HG03196 (cell line): ENCODE data around the gene GNG11.

Source experiments
- ATAC-seq: cut with Tn5 transposase; IDR thresholded peaks from one replicate; pipeline ENCODE4 v1.9.1; 2021; ENCODE audit not compliant: unreplicated experiment

GNG11 gene

GRCh38 chr7:93945756-93946535 lies 24.4 kb downstream of the GNG11 start:
- no peak for ATAC-seq

DNA sequence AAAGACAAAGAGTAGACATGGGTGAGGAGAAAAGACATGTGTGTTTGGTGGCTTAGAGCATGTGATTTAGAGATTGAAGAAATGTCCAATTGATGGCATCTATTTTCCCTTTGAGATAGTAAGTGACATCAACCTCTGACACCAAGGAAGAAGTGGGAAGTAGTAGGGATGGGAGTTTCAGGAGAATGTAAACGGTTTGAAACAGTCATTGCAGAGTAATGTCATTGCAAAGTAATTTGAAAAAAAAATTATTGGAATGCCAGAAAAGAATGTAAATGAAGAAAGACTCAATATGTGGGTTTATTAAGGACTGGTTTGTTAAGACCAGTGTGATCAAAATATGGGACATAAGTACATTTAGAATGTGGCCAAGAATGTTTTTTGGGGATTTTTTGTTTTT lies 26.6 kb downstream of the GNG11 start:
- no peak for ATAC-seq

GRCh38 chr7:93948873-93949272 lies 27.3 kb downstream of the GNG11 start:
- no peak for ATAC-seq

- no peak for ATAC-seq
Observed at GRCh38 chr7:93949423-93949822, 27.9 kb downstream of the GNG11 start.

- no peak for ATAC-seq
Observed at GRCh38 chr7:93955304-93955703, 33.8 kb downstream of the GNG11 start.

GRCh38 chr7:93957767-93958166 lies 36.2 kb downstream of the GNG11 start:
- no peak for ATAC-seq

DNA sequence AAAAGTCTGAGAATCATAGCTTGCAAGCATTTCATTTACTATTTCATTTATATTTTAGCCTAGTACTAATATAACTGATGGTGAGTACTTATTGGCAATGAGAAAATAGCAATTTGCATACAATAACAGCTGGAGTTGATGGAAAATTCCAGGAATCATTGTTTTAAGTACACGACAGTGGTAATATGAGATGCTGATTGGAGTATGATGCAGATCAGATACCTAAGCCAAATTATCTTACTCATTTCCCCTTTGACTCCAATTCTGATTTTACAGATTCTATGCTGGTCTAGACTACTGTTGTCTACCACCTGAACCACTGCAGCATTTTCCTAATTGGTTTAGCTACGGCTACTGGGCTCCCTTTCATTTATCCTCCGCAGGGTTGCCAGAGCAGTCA lies 36.7 kb downstream of the GNG11 start:
- ATAC-seq, result no peak

DNA sequence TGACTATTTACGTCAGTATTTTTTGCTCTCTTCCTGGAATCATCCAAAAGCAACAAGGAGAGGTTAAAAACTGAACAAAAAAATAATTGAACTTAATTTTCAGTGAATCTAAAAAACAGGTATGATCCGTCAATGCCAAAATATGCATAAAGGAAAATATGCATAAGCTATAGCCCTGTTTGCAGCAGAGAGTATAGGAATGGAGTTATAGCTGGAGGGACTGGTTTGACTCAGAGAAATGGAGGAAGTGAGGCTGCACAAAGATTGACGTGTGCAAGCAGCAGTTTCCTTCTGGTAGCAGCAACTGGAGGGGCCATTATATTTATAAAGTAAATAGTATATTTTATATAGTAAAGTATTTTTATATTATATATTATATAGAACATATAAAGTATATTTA lies 37.1 kb downstream of the GNG11 start:
- ATAC-seq, result no peak

DNA sequence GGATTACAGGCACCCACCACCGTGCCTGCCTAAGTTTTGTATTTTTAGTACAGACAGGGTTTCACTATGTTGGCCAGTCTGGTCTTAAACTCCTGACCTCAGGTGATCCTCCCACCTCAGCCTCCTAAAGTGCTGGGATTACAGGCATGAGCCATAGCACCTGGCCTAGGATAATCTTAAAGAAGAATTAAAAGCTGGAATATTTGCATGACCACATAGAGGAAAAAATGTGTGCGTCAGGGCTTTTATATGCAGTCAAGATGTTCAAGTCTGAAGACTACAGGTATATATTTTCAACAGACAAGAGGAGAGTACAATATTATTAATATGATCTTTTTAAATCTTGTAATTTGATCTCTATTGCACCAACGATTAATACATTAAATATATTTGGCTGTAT lies 39.5 kb downstream of the GNG11 start:
- no peak for ATAC-seq

DNA sequence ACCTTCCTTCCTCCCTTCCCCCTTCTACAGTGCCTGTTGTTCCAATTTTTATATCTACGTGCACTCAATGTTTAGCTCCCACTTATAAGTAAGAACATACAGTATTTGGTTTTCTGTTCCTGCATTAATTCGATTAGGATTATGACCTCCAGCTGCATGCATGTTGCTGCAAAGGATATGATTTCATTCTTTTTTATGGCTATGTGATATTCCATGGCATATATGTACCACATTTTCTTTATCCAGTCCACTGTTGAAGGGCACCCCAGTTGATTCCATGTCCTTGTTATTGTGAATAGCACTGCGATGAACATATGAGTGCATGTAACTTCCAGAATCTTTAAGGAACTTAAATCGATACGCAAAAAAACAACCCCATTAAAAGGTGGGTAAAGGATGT lies 42.7 kb downstream of the GNG11 start:
- no peak for ATAC-seq

- ATAC-seq, result no peak
Observed at GRCh38 chr7:93964813-93965212, 43.3 kb downstream of the GNG11 start.

DNA sequence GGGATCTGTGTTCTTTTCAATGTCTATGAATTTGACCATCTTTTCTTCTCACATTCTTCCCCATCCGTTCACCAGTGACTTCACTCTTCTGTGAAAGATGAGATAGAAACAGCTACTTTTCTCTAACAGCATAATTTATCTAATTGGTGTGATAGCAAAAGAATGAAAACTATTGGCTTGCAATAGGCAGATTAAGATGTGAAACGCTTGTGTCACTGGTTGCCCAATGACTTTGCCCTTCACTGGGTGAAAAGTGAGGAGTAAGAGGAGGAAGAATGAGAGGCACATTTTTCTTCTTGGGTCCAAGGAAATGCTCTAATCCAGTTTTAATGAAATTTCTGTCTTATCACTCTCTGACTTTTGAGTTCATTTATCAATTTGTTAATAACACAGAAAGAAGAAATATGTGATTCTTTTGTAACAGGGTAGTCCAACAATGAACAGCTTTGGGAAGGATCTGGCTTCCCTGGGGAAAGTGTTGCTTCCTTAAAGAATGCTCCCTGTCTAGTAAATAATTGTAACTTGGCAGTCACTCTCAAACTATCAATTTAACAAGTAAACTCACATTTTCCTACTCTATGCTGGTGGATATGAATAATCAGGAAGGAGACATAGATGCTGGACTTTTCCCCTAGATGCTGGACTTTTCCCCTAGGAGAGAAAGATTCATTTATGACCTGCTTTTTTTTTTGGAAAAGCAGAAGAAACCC lies 47.5 kb downstream of the GNG11 start:
- ATAC-seq, result no peak

GRCh38 chr7:93972029-93972725 lies 50.6 kb downstream of the GNG11 start:
- no peak for ATAC-seq

GRCh38 chr7:93973134-93973533 lies 51.6 kb downstream of the GNG11 start:
- no peak for ATAC-seq

GRCh38 chr7:93977211-93977950 lies 55.8 kb downstream of the GNG11 start:
- no peak for ATAC-seq
